Activated T-cell treated with anti-CD3 and anti-CD28 coated beads, Interleukin-2, amount 50 U/mL, for 4 hours (primary cell): ENCODE data around the gene WDR20. TPM values are rescaled to one million over a fixed set of nuclear protein-coding genes. Genes with fewer than 3 reads are reported as not detected.
"Not testable (repeated sequence)": the region's sequence is repeated elsewhere in the genome, so short reads cannot be mapped to it uniquely, and the experiment has no call there.

ENCODE experiments used
- ATAC-seq, 2 donors: fragments of 200-7000 bp; cut with Tn5 transposase; one replicate each; pipeline ENCODE4 v1.10.0; 2021
- DNase-seq: peaks from one replicate; pipeline ENCODE4 v3.0.0-alpha.2; 2020
- H3K27me3 Mint-ChIP-seq: one replicate; pipeline ENCODE4 v1.8.0; 2021; ENCODE audit warnings: low read depth, mixed read lengths
- H3K36me3 Mint-ChIP-seq: one replicate; pipeline ENCODE4 v1.8.0; 2022; ENCODE audit warnings: mixed read lengths; ENCODE audit not compliant: insufficient read depth
- H3K4me1 Mint-ChIP-seq: one replicate; pipeline ENCODE4 v1.8.0; 2021; ENCODE audit warnings: low read depth, mixed read lengths
- H3K4me3 Mint-ChIP-seq: one replicate; pipeline ENCODE4 v1.8.0; 2021; ENCODE audit warnings: mild to moderate bottlenecking, moderate library complexity, mixed read lengths
- H3K9me3 Mint-ChIP-seq: one replicate; pipeline ENCODE4 v1.8.0; 2021; ENCODE audit warnings: mixed read lengths
- total RNA-seq, 3 donors: library from RNA; stranded (reverse); gene quantifications; one replicate each; pipeline ENCODE4 v1.2.1, GENCODE V29; 2021

The WDR20 gene
- total RNA-seq, 3 donors from 2014 or later: 28.7 to 33.9 (median 29.9) TPM

DNA sequence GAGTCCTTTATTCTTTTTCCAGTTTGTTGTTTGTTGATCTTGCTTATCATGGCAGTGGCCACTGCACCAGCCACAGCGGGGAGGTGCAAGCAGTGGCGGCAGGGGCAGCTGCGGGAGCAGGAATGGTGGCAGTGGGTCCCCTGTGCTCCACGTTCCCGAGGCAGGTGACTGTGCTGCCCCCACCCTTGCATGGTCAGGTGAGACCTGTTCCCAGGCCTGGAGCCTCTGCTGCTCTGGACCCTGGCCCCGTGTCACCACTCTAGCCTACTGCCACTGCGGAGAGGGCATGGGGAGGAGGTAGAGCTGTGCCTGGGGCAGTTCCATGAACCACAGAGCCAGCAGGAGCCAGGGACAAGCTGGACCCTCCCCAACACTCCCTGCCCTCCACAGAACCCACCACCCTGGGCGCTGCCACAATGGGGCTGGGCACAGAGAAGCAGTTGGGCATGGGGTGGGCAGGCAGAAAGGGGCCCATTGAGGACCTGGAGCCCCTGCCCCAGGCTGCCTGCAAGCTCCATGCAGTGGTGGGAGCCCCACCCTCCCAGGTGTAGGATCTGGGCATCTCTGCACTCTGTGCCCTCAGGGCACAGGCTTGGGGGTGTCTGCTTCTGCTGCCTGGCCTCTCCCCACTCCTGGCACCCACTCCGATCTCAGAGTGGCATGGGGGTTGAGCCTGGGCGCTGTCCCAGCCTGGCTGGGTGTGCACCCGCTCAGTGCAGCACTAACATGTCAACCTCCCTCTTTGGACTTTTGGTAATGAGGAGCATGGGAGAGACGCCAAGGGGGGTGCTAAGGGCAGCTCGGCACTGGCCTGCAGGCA lies 23.1 kb upstream of the WDR20 start:
- Mint-ChIP-seq H3K27me3 (no peaks in the 10 kb centered on the region), H3K4me1 (no peaks in the 10 kb centered on the region), H3K4me3 (no peak overlapping the region), H3K36me3 (peaks cover 1% of the 10 kb centered on the region), H3K9me3 (no peaks in the 10 kb centered on the region)
- ATAC-seq (no peak), DNase-seq (no peak)

GRCh38 chr14:102117852-102118251 lies 21.8 kb upstream of the WDR20 start:
- DNase-seq (no peak), ATAC-seq (no peak)
- H3K9me3 Mint-ChIP-seq: no peaks in the 10 kb centered on the region
- H3K27me3 Mint-ChIP-seq: no peaks in the 10 kb centered on the region
- H3K4me1 Mint-ChIP-seq: no peaks in the 10 kb centered on the region
- H3K4me3 Mint-ChIP-seq: no peak overlapping the region
- peaks cover 1% of the 10 kb centered on the region for H3K36me3 Mint-ChIP-seq

DNA sequence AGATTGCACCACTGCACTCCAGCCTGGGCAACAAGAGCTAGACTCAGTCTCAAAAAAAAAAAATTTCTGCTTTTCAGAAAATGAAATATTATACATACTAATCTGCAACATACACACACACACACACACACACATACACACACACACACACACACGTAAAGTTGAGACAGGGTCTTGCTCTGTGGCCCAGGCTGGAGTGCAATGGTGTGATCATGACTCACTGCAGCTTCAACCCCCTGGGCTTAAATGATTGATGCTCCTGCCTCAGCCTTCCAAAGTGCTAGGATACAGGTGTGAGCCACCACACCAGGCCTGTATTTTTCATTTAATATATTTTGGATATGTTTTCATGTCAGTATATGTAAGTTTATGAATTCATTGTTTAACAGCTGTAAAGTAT lies 18.8 kb upstream of the WDR20 start:
- Mint-ChIP-seq H3K9me3 (no peaks in the 10 kb centered on the region), H3K36me3 (peaks cover 1% of the 10 kb centered on the region), H3K4me1 (no peaks in the 10 kb centered on the region), H3K27me3 (no peaks in the 10 kb centered on the region), H3K4me3 (no peak overlapping the region)
- ATAC-seq (no peak), DNase-seq (no peak)

- ATAC-seq (no peak), DNase-seq (no peak)
- Mint-ChIP-seq H3K27me3 (no peaks in the 10 kb centered on the region), H3K9me3 (no peaks in the 10 kb centered on the region), H3K36me3 (peaks cover 1% of the 10 kb centered on the region), H3K4me1 (no peaks in the 10 kb centered on the region), H3K4me3 (no peak overlapping the region)
Observed at GRCh38 chr14:102121567-102121966, 18.1 kb upstream of the WDR20 start.

DNA sequence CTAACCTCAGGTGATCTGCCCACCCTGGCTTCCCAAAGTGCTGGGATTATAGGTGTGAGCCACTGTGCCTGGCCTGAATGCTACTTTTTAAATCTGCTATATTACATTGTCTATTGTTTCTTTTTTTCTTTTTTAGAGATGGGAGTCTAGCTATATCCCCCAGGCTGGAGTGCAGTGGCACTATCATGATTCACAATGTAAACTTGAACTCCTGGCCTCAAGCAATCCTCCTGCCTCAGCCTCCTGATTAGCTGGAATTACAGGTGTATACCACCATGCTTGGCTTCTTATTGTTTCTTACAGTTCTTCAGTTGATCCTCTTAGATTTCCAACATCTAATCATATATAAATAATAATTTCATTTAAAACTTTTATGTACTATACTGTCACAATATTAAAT lies 15.3 kb upstream of the WDR20 start:
- no peaks in the 10 kb centered on the region for H3K27me3 Mint-ChIP-seq
- H3K4me1 Mint-ChIP-seq: no peaks in the 10 kb centered on the region
- peaks cover 2% of the 10 kb centered on the region for H3K36me3 Mint-ChIP-seq
- DNase-seq: no peak
- no peaks in the 10 kb centered on the region for H3K9me3 Mint-ChIP-seq
- H3K4me3 Mint-ChIP-seq: no peak overlapping the region
- ATAC-seq: no peak

DNA sequence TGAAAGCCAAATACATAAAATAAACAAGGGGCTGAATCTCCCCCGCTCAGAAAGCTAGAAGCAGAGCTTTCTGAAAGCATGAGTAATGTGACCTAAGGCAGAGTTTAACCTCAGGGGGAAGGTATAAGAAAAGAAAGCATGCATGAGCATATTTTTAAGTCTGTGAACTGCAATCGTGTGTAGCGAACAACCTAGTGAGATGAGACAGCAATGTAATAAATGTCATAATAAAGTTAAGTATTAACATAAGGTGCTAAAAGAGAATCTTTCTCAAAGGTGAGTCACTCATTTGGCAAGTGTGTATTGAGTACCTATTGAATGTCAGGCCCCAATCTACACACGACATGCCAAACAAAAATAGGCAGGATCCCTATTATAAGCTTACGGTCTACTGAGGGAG lies 14.2 kb upstream of the WDR20 start:
- no peak for ATAC-seq
- H3K9me3 Mint-ChIP-seq: no peaks in the 10 kb centered on the region

GRCh38 chr14:102126807-102127455 lies 12.8 kb upstream of the WDR20 start:
- Mint-ChIP-seq H3K4me1 (no peaks in the 10 kb centered on the region), H3K36me3 (peaks cover 3% of the 10 kb centered on the region)
- no peak for ATAC-seq

More for the DNA sequence above, 14.2 kb upstream of the WDR20 start:
- H3K36me3 Mint-ChIP-seq: peaks cover 2% of the 10 kb centered on the region
- no peak for DNase-seq
- H3K4me1 Mint-ChIP-seq: no peaks in the 10 kb centered on the region
- H3K4me3 Mint-ChIP-seq: no peak overlapping the region
- no peaks in the 10 kb centered on the region for H3K27me3 Mint-ChIP-seq

GRCh38 chr14:102131741-102132140 lies 8.0 kb upstream of the WDR20 start:
- no peak for ATAC-seq
- Mint-ChIP-seq H3K4me1 (no peaks in the 10 kb centered on the region), H3K36me3 (peaks cover 8% of the 10 kb centered on the region), H3K27me3 (no peaks in the 10 kb centered on the region), H3K9me3 (no peaks in the 10 kb centered on the region), H3K4me3 (no peak overlapping the region)
- DNase-seq: no peak

More at GRCh38 chr14:102126807-102127455, 12.8 kb upstream of the WDR20 start:
- H3K27me3 Mint-ChIP-seq: no peaks in the 10 kb centered on the region
- H3K4me3 Mint-ChIP-seq: no peak overlapping the region
- no peak for DNase-seq
- H3K9me3 Mint-ChIP-seq: no peaks in the 10 kb centered on the region

- not testable (repeated sequence) for H3K36me3 Mint-ChIP-seq, H3K27me3 Mint-ChIP-seq, H3K4me1 Mint-ChIP-seq, H3K4me3 Mint-ChIP-seq, DNase-seq, H3K9me3 Mint-ChIP-seq, ATAC-seq
Observed at GRCh38 chr14:102134021-102134420, 5.7 kb upstream of the WDR20 start.

GRCh38 chr14:102134719-102135118 lies 5.0 kb upstream of the WDR20 start:
- ATAC-seq, DNase-seq, H3K36me3 Mint-ChIP-seq, H3K27me3 Mint-ChIP-seq, H3K4me3 Mint-ChIP-seq, H3K9me3 Mint-ChIP-seq: not testable (repeated sequence)
- peaks cover 10% of the 10 kb centered on the region for H3K4me1 Mint-ChIP-seq

GRCh38 chr14:102135456-102135855 lies 4.2 kb upstream of the WDR20 start:
- DNase-seq, H3K36me3 Mint-ChIP-seq, H3K27me3 Mint-ChIP-seq, H3K4me3 Mint-ChIP-seq, H3K9me3 Mint-ChIP-seq, ATAC-seq: not testable (repeated sequence)
- H3K4me1 Mint-ChIP-seq: peaks cover 11% of the 10 kb centered on the region

DNA sequence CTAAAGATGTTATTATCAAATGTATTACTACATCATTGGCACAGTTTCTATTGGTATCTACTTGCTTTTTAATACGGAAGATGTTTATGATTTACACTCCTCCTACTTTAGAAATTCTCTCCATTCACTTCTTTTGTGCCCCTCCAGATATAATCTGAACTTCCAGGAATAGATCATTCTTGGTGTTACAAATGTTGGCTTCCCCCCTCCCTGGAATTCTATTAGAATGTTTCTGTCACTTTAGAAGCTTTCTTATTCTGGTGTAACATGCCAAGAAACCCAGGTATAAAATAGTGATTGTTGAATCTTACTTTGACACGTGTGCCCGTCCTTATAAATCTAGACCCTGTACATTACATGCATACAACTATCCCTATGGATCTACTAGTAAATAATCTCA lies 1.2 kb upstream of the WDR20 start:
- no peak for DNase-seq
- no peak for ATAC-seq
- Mint-ChIP-seq H3K4me1 (peaks cover 27% of the 10 kb centered on the region), H3K27me3 (no peaks in the 10 kb centered on the region), H3K9me3 (no peaks in the 10 kb centered on the region), H3K4me3 (peak overlapping the region; percentile 97), H3K36me3 (peaks cover 10% of the 10 kb centered on the region)

DNA sequence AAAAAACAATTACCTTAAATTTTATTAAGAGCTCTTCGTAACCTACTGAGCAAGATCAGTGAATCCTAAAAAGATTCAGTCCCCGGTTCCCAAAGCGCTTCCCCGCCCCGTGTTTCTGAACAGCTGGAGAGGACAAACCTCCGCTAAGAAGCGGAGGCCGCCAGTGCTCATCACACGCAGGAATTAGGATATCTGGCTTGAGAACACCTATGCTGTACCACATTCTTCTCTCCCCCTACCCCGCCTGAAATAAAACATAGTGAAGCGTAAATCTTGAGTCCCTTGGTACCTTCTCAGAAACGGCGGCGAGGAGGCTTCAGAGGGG lies 774 bp upstream of the WDR20 start:
- H3K36me3 Mint-ChIP-seq: peaks cover 10% of the 10 kb centered on the region
- no peaks in the 10 kb centered on the region for H3K9me3 Mint-ChIP-seq
- DNase-seq: no peak
- no peaks in the 10 kb centered on the region for H3K27me3 Mint-ChIP-seq
- no peak for ATAC-seq
- peaks cover 27% of the 10 kb centered on the region for H3K4me1 Mint-ChIP-seq
- peak overlapping the region; percentile 97 for H3K4me3 Mint-ChIP-seq

DNA sequence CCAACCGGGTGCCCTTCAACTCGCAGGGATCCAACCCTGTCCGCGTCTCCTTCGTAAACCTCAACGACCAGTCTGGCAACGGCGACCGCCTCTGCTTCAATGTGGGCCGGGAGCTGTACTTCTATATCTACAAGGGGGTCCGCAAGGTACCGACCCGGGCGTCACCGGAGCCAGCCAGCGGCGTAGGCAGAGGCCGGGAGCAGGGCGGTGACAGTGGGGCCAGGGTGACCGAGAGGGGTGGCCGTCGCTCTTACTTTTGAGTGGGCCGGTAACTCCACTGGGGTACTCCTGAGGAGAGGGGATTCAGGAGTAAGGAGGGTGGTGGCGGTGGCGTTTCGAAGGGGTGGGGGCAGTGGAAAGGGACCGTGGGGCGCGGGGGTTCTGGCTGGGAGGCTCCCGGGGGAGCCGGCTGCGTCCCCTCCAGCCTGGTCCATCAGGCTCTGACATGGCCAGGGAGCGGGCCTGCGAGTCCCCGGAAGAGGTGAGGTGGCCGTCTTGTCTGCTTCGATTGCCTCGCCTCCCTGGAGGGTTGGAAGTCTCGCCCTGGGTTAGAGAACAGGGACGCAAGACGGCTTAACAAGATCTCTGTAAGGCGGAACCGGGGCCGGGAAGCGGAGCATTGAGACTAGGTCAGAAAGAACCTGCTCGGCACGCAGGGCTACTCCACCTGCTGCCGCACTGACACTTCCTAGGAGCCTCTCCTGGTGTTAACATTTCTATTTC lies 491 bp downstream of the WDR20 start:
- peak; percentile 20 to 26 for ATAC-seq
- H3K27me3 Mint-ChIP-seq: no peaks in the 10 kb centered on the region
- peak overlapping the region; percentile 97 for H3K4me3 Mint-ChIP-seq
- peak; percentile 13 for DNase-seq
- peaks cover 31% of the 10 kb centered on the region for H3K4me1 Mint-ChIP-seq
- H3K9me3 Mint-ChIP-seq: no peaks in the 10 kb centered on the region
- H3K36me3 Mint-ChIP-seq: peaks cover 6% of the 10 kb centered on the region

DNA sequence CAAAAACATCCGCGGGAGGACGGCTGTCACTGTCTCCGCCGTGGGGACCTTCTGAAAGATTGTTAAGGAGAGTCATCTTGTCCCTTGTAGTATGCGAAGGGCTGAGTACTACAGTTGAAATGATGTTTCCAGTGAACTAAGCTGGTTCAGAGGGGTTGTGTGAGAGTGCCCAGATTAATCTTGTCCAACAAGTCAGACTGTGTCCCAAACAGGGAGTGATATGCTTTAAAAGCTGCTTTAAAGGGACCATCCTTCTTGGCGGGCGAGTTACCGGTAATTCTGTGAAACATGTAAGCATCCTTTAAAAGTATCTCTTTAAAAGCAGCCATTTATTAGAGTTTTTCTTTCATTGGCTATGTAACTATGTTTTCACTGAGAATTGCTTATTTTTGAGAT lies 1.1 kb downstream of the WDR20 start:
- Mint-ChIP-seq H3K36me3 (peaks cover 7% of the 10 kb centered on the region), H3K27me3 (no peaks in the 10 kb centered on the region)
- ATAC-seq: no peak

More for the DNA sequence above, 1.1 kb downstream of the WDR20 start:
- H3K4me1 Mint-ChIP-seq: peaks cover 36% of the 10 kb centered on the region
- H3K9me3 Mint-ChIP-seq: no peaks in the 10 kb centered on the region
- DNase-seq: no peak
- peak overlapping the region; percentile 97 for H3K4me3 Mint-ChIP-seq
